ENCODE data around the gene SPTA1. TPM values are rescaled to one million over a fixed set of nuclear protein-coding genes. Genes with fewer than 3 reads are reported as not detected.

Gene SPTA1
- total RNA-seq, 1 donor from 2014 or later: 0.09 TPM

GRCh38 chr1:158711098-158711497 lies 24.6 kb upstream of the SPTA1 start:
- no peak for TF ChIP-seq EZH2 (IDR thresholded peaks at IDR 0.05; ENCODE audit: insufficient read depth, low read length)
- TF ChIP-seq, protein P1, sequence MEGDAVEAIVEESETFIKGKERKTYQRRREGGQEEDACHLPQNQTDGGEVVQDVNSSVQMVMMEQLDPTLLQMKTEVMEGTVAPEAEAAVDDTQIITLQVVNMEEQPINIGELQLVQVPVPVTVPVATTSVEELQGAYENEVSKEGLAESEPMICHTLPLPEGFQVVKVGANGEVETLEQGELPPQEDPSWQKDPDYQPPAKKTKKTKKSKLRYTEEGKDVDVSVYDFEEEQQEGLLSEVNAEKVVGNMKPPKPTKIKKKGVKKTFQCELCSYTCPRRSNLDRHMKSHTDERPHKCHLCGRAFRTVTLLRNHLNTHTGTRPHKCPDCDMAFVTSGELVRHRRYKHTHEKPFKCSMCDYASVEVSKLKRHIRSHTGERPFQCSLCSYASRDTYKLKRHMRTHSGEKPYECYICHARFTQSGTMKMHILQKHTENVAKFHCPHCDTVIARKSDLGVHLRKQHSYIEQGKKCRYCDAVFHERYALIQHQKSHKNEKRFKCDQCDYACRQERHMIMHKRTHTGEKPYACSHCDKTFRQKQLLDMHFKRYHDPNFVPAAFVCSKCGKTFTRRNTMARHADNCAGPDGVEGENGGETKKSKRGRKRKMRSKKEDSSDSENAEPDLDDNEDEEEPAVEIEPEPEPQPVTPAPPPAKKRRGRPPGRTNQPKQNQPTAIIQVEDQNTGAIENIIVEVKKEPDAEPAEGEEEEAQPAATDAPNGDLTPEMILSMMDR (IDR thresholded peaks at IDR 0.05; ENCODE audit: insufficient read depth, low read depth, low read length): no peak
- no peak overlapping the region for H3K27ac ChIP-seq (ENCODE audit: low read depth, low read length)
- H2AFZ ChIP-seq (ENCODE audit: low read depth, low read length): no peak overlapping the region
- no peaks in the 10 kb centered on the region for H3K27me3 ChIP-seq (ENCODE audit: insufficient read depth, low read length)
- FAIRE-seq (no peak), DNase-seq (ENCODE audit: low read depth) (no peak)
- H3K9ac ChIP-seq (ENCODE audit: low read length): no peak overlapping the region
- H4K20me1 ChIP-seq (ENCODE audit: insufficient read depth, low read length): no peaks in the 10 kb centered on the region
- peaks cover 2% of the 10 kb centered on the region for H3K9me3 Mint-ChIP-seq (ENCODE audit: unreplicated experiment)
- H3K4me2 ChIP-seq (ENCODE audit: low read length): no peak overlapping the region
- H3K4me1 ChIP-seq (ENCODE audit: insufficient read depth, low read length): no peaks in the 10 kb centered on the region
- no peaks in the 10 kb centered on the region for H3K27me3 Mint-ChIP-seq (ENCODE audit: low read depth, unreplicated experiment)
- no peak overlapping the region for H3K4me3 ChIP-seq (ENCODE audit: insufficient read depth, low read depth, low read length)
- no peaks in the 10 kb centered on the region for H3K36me3 ChIP-seq (ENCODE audit: insufficient read depth, low read length)
- no peaks in the 10 kb centered on the region for H3K9me3 ChIP-seq (ENCODE audit: insufficient read depth, low read depth, low read length)
- H3K27ac Mint-ChIP-seq (ENCODE audit: unreplicated experiment): no peak overlapping the region
- no peaks in the 10 kb centered on the region for H3K4me1 Mint-ChIP-seq (ENCODE audit: low read depth, unreplicated experiment)
- H3K79me2 ChIP-seq (ENCODE audit: insufficient read depth, low read length): no peaks in the 10 kb centered on the region
- no peaks in the 10 kb centered on the region for H3K36me3 Mint-ChIP-seq (ENCODE audit: low read depth, unreplicated experiment)
- H3K4me3 Mint-ChIP-seq (ENCODE audit: unreplicated experiment): no peak overlapping the region

GRCh38 chr1:158706096-158706495 lies 19.6 kb upstream of the SPTA1 start:
- Histone ChIP-seq H3K27ac (ENCODE audit: low read depth, low read length) (no peak overlapping the region), H4K20me1 (ENCODE audit: insufficient read depth, low read length) (no peaks in the 10 kb centered on the region), H2AFZ (ENCODE audit: low read depth, low read length) (no peak overlapping the region), H3K36me3 (ENCODE audit: insufficient read depth, low read length) (no peaks in the 10 kb centered on the region), H3K4me3 (ENCODE audit: insufficient read depth, low read depth, low read length) (no peak overlapping the region), H3K4me2 (ENCODE audit: low read length) (no peak overlapping the region), H3K27me3 (ENCODE audit: insufficient read depth, low read length) (no peaks in the 10 kb centered on the region), H3K79me2 (ENCODE audit: insufficient read depth, low read length) (no peaks in the 10 kb centered on the region), H3K4me1 (ENCODE audit: insufficient read depth, low read length) (no peaks in the 10 kb centered on the region), H3K9ac (ENCODE audit: low read length) (no peak overlapping the region), H3K9me3 (ENCODE audit: insufficient read depth, low read depth, low read length) (no peaks in the 10 kb centered on the region)
- no peaks in the 10 kb centered on the region for H3K36me3 Mint-ChIP-seq (ENCODE audit: low read depth, unreplicated experiment)
- no peaks in the 10 kb centered on the region for H3K27me3 Mint-ChIP-seq (ENCODE audit: low read depth, unreplicated experiment)
- no peak overlapping the region for H3K4me3 Mint-ChIP-seq (ENCODE audit: unreplicated experiment)
- FAIRE-seq (no peak), DNase-seq (ENCODE audit: low read depth) (no peak)
- TF ChIP-seq, protein P1 (IDR thresholded peaks at IDR 0.05; ENCODE audit: insufficient read depth, low read depth, low read length): no peak
- no peak for TF ChIP-seq EZH2 (IDR thresholded peaks at IDR 0.05; ENCODE audit: insufficient read depth, low read length)
- no peaks in the 10 kb centered on the region for H3K4me1 Mint-ChIP-seq (ENCODE audit: low read depth, unreplicated experiment)
- no peak overlapping the region for H3K27ac Mint-ChIP-seq (ENCODE audit: unreplicated experiment)
- H3K9me3 Mint-ChIP-seq (ENCODE audit: unreplicated experiment): no peaks in the 10 kb centered on the region

DNA sequence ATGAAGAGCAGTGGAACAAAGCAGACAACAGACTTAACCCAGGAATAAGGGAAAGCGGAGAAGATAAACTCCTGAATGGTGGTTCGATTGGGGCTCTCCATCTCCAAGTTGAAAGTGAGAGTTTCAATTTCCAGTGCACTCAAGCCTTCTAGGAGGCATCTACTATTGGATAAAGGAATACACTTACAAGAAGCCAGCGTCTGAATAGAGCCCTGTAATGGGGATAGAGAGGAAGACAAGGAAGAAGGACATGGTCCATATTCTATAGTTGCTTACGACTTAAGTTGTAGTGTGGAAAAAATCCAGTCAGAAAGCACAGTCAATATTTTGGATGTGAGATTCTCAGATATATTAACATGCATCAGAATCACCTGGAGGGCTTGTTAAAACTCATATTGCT lies 14.0 kb upstream of the SPTA1 start, which contains the start of gene OR6K2:
TSS of gene OR6K2 (minus strand) at position 101 of the 400 bp plus-strand sequence. CDS start at position 101, 0 bp downstream.
- H3K27ac Mint-ChIP-seq (ENCODE audit: unreplicated experiment): no peak within 1 kb of the TSS
- no peak within 1 kb of the TSS for H3K4me3 Mint-ChIP-seq (ENCODE audit: unreplicated experiment)
- DNase-seq (ENCODE audit: low read depth): no peak
- no peak within 1 kb of the TSS for H3K4me3 ChIP-seq (ENCODE audit: insufficient read depth, low read depth, low read length)
- H3K9ac ChIP-seq (ENCODE audit: low read length): no peak within 1 kb of the TSS
- peaks cover 2% of the 10 kb centered on the region for H3K27me3 Mint-ChIP-seq (ENCODE audit: low read depth, unreplicated experiment)
- no peak within 1 kb of the TSS for H3K4me2 ChIP-seq (ENCODE audit: low read length)
- no peaks in the 10 kb centered on the region for H3K36me3 ChIP-seq (ENCODE audit: insufficient read depth, low read length)
- no peak within 1 kb of the TSS for H2AFZ ChIP-seq (ENCODE audit: low read depth, low read length)
- no peaks in the 10 kb centered on the region for H3K27me3 ChIP-seq (ENCODE audit: insufficient read depth, low read length)
- TF ChIP-seq EZH2 (IDR thresholded peaks at IDR 0.05; ENCODE audit: insufficient read depth, low read length): no peak
- TF ChIP-seq, protein P1 (IDR thresholded peaks at IDR 0.05; ENCODE audit: insufficient read depth, low read depth, low read length): no peak
- no peaks in the 10 kb centered on the region for H3K4me1 Mint-ChIP-seq (ENCODE audit: low read depth, unreplicated experiment)
- H3K27ac ChIP-seq (ENCODE audit: low read depth, low read length): no peak within 1 kb of the TSS
- H3K79me2 ChIP-seq (ENCODE audit: insufficient read depth, low read length): no peaks in the 10 kb centered on the region
- no peaks in the 10 kb centered on the region for H3K36me3 Mint-ChIP-seq (ENCODE audit: low read depth, unreplicated experiment)
- no peaks in the 10 kb centered on the region for H3K4me1 ChIP-seq (ENCODE audit: insufficient read depth, low read length)
- H3K9me3 Mint-ChIP-seq (ENCODE audit: unreplicated experiment): no peaks in the 10 kb centered on the region
- H3K9me3 ChIP-seq (ENCODE audit: insufficient read depth, low read depth, low read length): no peaks in the 10 kb centered on the region
- H4K20me1 ChIP-seq (ENCODE audit: insufficient read depth, low read length): no peaks in the 10 kb centered on the region
- no peak for FAIRE-seq

All from astrocyte (in vitro differentiated cells and primary cell).